ENCODE results near the gene DCAKD. TPM values are rescaled to one million over a fixed set of nuclear protein-coding genes. Genes with fewer than 3 reads are reported as not detected.

DCAKD gene
- total and polyA plus RNA-seq, 2 donors (not counting 3 experiments of a cell fraction or from before 2014, with no cell fraction given), result 30.8 to 36.5 TPM

- TF ChIP-seq MAX (IDR thresholded peaks at IDR 0.05; ENCODE audit: insufficient read depth, insufficient read length), result no peak
- TF ChIP-seq POLR2AphosphoS5 (IDR thresholded peaks at IDR 0.05; ENCODE audit: insufficient read depth, low read depth, low read length), result no peak
- TF ChIP-seq EZH2 (IDR thresholded peaks at IDR 0.05; ENCODE audit: borderline replicate concordance, low read depth, low read length, severe bottlenecking), result no peak
- no peak for TF ChIP-seq JUN (IDR thresholded peaks at IDR 0.05; ENCODE audit: borderline replicate concordance, insufficient read depth, insufficient read length, low read depth)
- CTCF ChIA-PET, result interaction anchor here (0.6 to 13.8 kb wide), 33 partner anchors 9 to 267 kb away, joined by 3 to 331 read pairs (median 5); partner anchors contain the start of genes ACBD4, C1QL1, DCAKD and EFTUD2
- Histone ChIP-seq H4K20me1 (replicated peaks; ENCODE audit: control insufficient read depth, extremely low read depth, insufficient read depth, low read length) (no peaks in the 10 kb centered on the region), H3K9ac (replicated peaks; ENCODE audit: extremely low read depth, insufficient read depth, low read length) (no peak overlapping the region), H3K4me2 (ENCODE audit: insufficient read depth, low read length) (no peak overlapping the region), H3K9me3 (replicated peaks; ENCODE audit: control insufficient read depth, insufficient read depth, low read length) (no peaks in the 10 kb centered on the region), H3K27ac (ENCODE audit: insufficient read depth, low read depth, low read length) (no peak overlapping the region), H3K9me1 (replicated peaks; ENCODE audit: control insufficient read depth, extremely low read depth, insufficient read depth, low read length) (no peaks in the 10 kb centered on the region), H3K79me2 (ENCODE audit: control insufficient read depth, insufficient read depth, low read length) (no peaks in the 10 kb centered on the region), H3K4me3 (replicated peaks in 1 of 3; ENCODE audit: insufficient read depth in 1 of 3, low read depth in 1 of 3, low read length in 3 of 3) (no peak overlapping the region), H3K4me1 (ENCODE audit: control insufficient read depth, extremely low read depth, insufficient read depth, low read length) (peaks cover 17% of the 10 kb centered on the region), H3K36me3 (ENCODE audit: control insufficient read depth in 2 of 2, extremely low read depth in 1 of 2, insufficient read depth in 2 of 2, low read length in 2 of 2) (peaks cover 0 to 2% of the 10 kb centered on the region in 2 experiments), H3K27me3 (ENCODE audit: control insufficient read depth in 2 of 2, insufficient read depth in 2 of 2, low read length in 2 of 2) (no peaks in the 10 kb centered on the region), H2AFZ (ENCODE audit: low read depth, low read length) (no peak overlapping the region)
- dilution Hi-C loops (cut with MboI; ENCODE audit: extremely low pct_ligation_motif_present, low sequenced_read_pairs) (no loop called here), intact Hi-C loops (cut with micrococcal nuclease) (loop anchor here (2.0 kb wide), 1 partner anchor 112 kb away; the partner anchor contains the start of gene PLCD3)
- FAIRE-seq (peak; percentile 88), DNase-seq (ENCODE audit: low read depth, low spot score) (peak; percentile 64)
- no TSS peak for BruUV-seq (replicated peaks)
- POLR2A ChIA-PET, result interaction anchor here (0.8 to 1.3 kb wide), 3 partner anchors 99 to 245 kb away, joined by 3 to 5 read pairs (median 3); no protein-coding TSS in a partner anchor
Measured at GRCh38 chr17:45020354-45021138, 30.9 kb downstream of the DCAKD start.
